ENCODE results near the gene TMEM33. TPM values are rescaled to one million over a fixed set of nuclear protein-coding genes. Genes with fewer than 3 reads are reported as not detected.

Gene TMEM33
- total RNA-seq, 4 donors from 2014 or later: 40.2 to 76.4 (median 43.1) TPM

DNA sequence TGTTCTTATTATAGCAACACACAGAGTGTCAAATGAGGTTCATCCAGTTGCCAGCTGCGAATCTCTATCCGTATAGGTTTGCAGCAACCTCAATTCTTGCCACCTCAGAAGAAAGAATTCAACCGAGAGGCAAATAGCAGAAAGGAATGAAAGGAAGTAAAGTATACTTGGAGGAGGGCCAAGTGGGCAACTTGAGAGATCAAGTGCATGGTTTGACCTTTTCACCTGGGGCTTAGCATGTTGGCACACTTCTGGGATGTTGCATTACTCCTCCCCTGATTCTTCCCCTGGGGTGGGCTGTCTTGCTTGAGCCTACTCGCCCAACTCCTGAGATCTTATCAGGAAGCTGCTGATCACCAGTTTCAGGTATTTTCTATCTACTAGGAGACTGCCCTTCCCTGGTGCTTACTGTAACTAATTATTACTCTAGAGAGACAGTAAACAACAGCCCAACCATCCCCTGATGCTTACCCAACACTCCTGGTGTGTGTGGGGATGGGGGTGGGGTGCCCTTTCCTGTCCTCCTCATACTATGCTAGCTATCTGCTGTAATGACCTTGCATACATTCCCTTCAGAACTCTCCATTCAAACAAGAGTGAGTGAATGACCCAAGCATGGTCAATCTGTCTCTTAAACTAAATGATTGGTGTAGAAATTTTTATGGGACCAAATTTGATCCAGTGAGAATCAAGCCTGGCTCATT lies 7.3 kb upstream of the TMEM33 start:
- Histone ChIP-seq H3K27me3 (no peaks in the 10 kb centered on the region), H3K4me3 (no peak overlapping the region), H3K27ac (no peak overlapping the region), H3K9me3 (no peaks in the 10 kb centered on the region), H3K36me3 (no peaks in the 10 kb centered on the region), H3K4me1 (peaks cover 0 to 8% (median 0%) of the 10 kb centered on the region in 4 donors)
- DNase-seq (ENCODE audit: low spot score in 2 of 2): no peak
- WGBS, 2 donors: 84% methylated on average over 4 of the region's 4 CpGs
- no peak for TF ChIP-seq POLR2A (IDR thresholded peaks at IDR 0.05)
- TF ChIP-seq EP300 (IDR thresholded peaks at IDR 0.05): no peak
- TF ChIP-seq, protein P1, sequence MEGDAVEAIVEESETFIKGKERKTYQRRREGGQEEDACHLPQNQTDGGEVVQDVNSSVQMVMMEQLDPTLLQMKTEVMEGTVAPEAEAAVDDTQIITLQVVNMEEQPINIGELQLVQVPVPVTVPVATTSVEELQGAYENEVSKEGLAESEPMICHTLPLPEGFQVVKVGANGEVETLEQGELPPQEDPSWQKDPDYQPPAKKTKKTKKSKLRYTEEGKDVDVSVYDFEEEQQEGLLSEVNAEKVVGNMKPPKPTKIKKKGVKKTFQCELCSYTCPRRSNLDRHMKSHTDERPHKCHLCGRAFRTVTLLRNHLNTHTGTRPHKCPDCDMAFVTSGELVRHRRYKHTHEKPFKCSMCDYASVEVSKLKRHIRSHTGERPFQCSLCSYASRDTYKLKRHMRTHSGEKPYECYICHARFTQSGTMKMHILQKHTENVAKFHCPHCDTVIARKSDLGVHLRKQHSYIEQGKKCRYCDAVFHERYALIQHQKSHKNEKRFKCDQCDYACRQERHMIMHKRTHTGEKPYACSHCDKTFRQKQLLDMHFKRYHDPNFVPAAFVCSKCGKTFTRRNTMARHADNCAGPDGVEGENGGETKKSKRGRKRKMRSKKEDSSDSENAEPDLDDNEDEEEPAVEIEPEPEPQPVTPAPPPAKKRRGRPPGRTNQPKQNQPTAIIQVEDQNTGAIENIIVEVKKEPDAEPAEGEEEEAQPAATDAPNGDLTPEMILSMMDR (IDR thresholded peaks at IDR 0.05): no peak

DNA sequence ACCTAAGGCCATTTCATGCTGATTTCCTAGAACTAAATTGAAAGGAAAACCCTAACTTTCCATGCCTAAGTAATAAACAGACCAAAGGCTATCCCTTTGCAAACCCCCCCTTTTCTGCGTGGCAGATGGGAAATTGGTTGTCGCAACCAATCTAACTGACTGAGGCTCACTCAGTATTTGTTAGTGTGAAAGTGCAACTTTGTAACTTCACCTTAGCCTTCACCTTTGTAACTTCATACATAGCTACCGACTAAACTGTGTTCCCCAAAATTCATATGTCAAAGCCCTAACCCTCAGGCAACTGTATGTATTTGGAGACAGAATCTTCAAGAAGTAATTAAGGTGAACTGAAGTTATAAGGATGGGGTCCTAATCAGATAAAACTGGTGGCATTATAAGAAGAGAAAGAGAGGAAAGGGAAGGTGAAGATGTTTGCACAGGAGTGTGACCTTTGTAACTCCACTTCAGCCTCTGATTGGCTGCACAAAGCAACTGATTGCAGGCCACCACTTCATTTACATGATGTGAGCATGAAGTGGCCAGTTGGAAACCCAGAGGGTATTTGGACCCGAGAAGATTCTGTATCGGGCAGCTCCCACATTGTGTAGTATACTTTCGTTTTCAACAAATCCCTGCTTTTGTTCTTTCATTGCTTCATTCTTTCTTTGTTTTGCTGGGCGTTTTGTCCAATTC lies 4.9 kb upstream of the TMEM33 start:
- 66% methylated on average over 7 of the region's 7 CpGs for WGBS, 2 donors
- peak overlapping the region in 1 of 4 donors; percentile 13 for H3K4me3 ChIP-seq
- no peaks in the 10 kb centered on the region for H3K27me3 ChIP-seq
- peaks cover 0 to 11% (median 0%) of the 10 kb centered on the region in 4 donors for H3K4me1 ChIP-seq
- peak overlapping the region; percentile 28 to 72 (median 51) for H3K27ac ChIP-seq
- TF ChIP-seq EP300 (IDR thresholded peaks at IDR 0.05) (no peak), POLR2A (IDR thresholded peaks at IDR 0.05) (no peak)
- TF ChIP-seq, protein P1 (IDR thresholded peaks at IDR 0.05): no peak
- H3K9me3 ChIP-seq: no peaks in the 10 kb centered on the region
- H3K36me3 ChIP-seq: no peaks in the 10 kb centered on the region
- no peak for DNase-seq (ENCODE audit: low spot score in 2 of 2)

DNA sequence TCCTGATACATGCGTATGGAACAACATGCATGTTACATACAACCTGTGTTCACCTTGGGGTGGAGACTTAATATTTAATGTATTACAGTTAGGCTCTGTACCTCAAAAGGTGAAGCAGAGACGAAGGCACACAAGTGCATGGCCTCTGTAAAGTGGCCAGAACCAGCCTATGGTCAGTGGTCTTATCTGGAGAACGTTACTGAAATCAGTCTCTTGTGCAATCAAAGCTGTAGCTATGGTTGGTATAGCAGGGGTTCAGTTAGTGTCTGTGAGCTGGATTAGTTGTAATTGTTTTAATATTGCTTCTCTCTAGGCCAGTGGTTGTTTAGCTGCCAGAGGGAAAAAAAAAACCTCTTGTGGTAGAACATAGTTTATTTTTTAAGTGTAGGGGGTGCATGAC lies 2.2 kb upstream of the TMEM33 start:
- 83% methylated on average over 3 of the region's 3 CpGs for WGBS, 2 donors
- Histone ChIP-seq H3K36me3 (no peaks in the 10 kb centered on the region), H3K4me3 (no peak overlapping the region), H3K4me1 (peaks cover 0 to 36% (median 12%) of the 10 kb centered on the region in 4 donors), H3K9me3 (no peaks in the 10 kb centered on the region), H3K27ac (no peak overlapping the region), H3K27me3 (no peaks in the 10 kb centered on the region)
- DNase-seq (ENCODE audit: low spot score in 2 of 2): no peak
- TF ChIP-seq, protein P1 (IDR thresholded peaks at IDR 0.05): no peak
- TF ChIP-seq EP300 (IDR thresholded peaks at IDR 0.05) (no peak), POLR2A (IDR thresholded peaks at IDR 0.05) (no peak)

DNA sequence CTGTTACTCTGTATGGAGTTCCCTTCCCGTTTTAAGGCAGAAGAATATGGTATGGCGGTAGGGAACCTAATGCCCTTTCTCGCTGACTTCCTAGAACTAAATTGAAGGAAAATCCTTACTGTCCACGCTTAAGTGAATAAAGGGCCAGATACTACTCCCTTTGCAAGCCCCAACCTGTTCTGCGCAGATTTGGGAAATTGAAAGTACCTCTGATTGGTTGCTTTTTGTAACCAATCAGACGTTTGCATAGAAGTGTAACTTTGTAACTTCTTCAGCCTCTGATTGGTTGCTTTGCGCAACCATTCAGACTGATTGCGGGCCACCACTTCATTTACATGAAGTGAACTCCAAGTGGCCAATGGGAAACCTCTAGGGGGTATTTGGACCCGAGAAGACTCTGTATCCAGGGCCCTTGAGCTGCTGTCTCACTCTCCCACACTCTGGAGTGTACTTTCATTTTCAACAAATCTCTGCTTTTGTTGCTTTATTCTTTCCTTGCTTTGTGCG lies 1.2 kb upstream of the TMEM33 start:
- no peak for DNase-seq (ENCODE audit: low spot score in 2 of 2)
- TF ChIP-seq, protein P1 (IDR thresholded peaks at IDR 0.05): no peak
- no peak for TF ChIP-seq POLR2A (IDR thresholded peaks at IDR 0.05)
- TF ChIP-seq EP300 (IDR thresholded peaks at IDR 0.05): no peak
- Histone ChIP-seq H3K36me3 (peaks cover 0 to 2% (median 0%) of the 10 kb centered on the region in 3 donors), H3K27ac (peak overlapping the region in 1 of 4 donors; percentile 83), H3K4me1 (peaks cover 0 to 45% (median 12%) of the 10 kb centered on the region in 4 donors), H3K9me3 (no peaks in the 10 kb centered on the region), H3K4me3 (peak overlapping the region in 1 of 4 donors; percentile 95), H3K27me3 (no peaks in the 10 kb centered on the region)
- 87 to 94% methylated on average over 10 of the region's 10 CpGs for WGBS, 2 donors

DNA sequence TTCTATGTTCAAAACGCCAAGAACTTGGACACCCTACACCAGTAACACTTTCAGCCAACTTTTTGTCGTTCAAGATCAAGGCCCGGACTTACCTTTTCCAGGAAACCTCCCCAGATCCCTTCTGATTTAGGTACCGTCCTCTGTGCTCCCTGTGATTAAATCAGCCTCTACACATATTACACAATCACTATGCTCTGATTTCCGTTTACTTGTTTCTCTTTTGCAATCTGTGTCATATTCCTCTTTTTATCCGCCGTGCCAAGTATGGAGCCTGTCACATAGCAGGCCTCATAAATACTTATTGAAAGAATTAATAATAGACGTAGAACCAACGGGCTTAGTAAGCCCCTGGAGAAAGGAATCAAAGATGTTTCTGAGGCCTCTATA lies 722 bp upstream of the TMEM33 start:
- Histone ChIP-seq H3K4me1 (peaks cover 0 to 50% (median 12%) of the 10 kb centered on the region in 4 donors), H3K9me3 (no peaks in the 10 kb centered on the region), H3K36me3 (peaks cover 0 to 6% (median 0%) of the 10 kb centered on the region in 3 donors), H3K4me3 (peak overlapping the region; percentile 69 to 95 (median 78)), H3K27me3 (no peaks in the 10 kb centered on the region), H3K27ac (peak overlapping the region in 2 of 4 donors; percentile 83 to 84)
- peak in 1 of 2 donors; percentile 9 for DNase-seq (ENCODE audit: low spot score in 2 of 2)
- 82 to 83% methylated on average over 9 of the region's 9 CpGs for WGBS, 2 donors
- TF ChIP-seq POLR2A (IDR thresholded peaks at IDR 0.05): no peak
- TF ChIP-seq EP300 (IDR thresholded peaks at IDR 0.05): no peak
- TF ChIP-seq, protein P1 (IDR thresholded peaks at IDR 0.05): no peak

All from tibial nerve (tissue), 4 donors.